ENCODE results near the gene DIP2A.
"Not testable (repeated sequence)": the region's sequence is repeated elsewhere in the genome, so short reads cannot be mapped to it uniquely, and the experiment has no call there.

The DIP2A gene

DNA sequence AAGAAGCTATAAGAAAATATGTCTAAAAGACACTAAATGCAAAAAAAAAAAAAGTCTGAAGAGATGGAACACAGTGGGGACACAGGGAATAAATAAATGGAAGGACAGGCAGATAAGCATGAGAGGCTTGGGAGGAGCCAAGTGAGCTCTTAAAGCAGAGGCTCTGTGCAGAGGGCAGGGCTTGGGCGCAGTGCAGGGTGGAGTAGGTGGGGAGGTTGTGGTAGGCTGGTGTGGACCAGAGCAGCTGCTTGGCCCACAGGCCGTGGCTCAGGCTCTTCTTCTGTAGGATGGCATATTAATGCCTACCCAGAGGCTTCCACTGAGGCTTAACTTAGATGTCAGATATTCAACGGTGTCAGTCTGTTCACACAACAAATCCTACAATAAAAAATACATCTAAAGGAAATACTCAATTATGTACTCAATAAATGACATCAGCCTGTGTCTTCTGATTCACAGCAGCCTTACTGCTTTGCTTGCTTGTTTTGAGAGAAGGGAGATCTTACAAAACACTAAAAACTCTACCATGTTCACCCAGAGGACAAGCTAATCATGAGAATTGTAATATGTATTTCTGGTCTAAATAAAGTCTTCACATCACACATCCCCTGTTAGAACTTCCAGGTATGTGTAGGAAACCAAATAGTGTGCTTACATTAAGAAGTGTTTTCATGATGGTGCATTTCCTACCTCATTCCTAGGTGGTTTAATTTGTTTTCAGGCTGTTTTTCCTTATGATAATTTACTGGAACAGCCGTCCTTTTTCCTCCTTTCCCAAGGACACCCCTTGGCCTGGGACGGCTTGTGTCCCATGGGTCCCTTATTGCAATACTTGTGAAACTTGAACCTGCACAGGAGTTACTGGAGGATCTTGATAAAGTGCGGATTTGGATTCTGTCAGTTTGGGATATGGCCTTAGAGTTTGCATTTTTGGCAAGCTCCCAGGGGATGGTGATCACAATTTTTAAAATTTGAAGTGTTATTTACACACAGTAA is 24.9 kb downstream of the DIP2A start:
- no peak for DNase-seq

DNA sequence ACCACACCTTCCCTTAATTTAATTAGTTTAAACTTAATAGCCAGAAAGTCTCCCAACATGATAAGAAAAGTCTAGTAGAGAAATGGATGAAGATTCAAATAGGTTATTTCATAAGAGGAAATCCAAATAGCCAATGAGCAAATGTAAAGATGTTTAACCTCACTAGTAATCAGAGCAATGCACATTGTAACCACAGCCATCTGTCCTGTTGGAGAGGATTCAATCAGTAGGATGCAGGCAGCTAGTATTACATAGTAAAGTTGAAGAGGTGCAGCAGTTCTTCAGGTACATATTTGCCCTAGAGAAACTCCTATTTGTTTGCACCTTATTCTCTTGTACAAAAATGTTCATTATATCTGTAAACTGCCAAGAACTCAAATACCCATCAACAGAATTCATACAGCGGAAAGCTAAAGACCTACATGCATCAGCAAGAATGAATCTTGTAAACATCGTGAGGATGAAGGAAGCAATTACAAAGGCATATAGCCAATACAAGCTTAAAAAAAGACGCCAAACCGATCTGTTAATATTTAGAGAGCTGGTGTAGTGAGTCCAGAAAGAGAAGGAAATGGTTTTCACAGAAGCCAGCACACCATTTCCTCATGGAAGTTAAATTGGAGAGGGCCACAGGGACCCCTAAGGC is 27.9 kb downstream of the DIP2A start:
- no peak for DNase-seq

DNA sequence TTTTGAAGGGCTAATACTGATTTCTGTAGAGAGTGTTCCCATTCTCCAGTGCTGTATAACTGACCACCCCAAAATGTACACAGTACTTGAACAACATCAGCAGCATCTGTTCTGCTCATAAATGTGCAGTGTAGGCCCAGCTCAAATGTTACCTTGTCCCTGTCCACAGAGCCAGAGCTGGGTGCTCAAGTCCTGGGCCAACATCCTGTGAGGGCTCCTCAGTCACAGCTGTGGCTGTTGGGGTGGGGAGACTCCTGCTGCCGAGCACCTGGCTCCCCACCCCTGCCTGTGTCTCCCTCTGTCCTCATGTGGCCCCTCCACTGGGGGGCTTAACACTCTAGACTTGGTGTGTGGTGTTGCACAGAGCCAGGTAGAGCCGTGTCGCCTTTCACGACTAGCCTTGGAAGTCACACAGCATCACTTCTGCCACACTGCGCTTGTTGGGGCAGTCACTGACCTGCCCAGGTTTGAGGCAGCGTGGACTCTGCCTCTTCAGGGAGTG is 30.5 kb downstream of the DIP2A start:
- DNase-seq, result no peak

GRCh38 chr21:46489800-46490199 is 31.1 kb downstream of the DIP2A start:
- no peak for DNase-seq

GRCh38 chr21:46491553-46491952 is 32.9 kb downstream of the DIP2A start:
- DNase-seq, result no peak

GRCh38 chr21:46492851-46493250 is 34.2 kb downstream of the DIP2A start:
- no peak for DNase-seq

- no peak for DNase-seq
Measured at GRCh38 chr21:46493828-46494227, 35.1 kb downstream of the DIP2A start.

- DNase-seq, result no peak
Measured at GRCh38 chr21:46498335-46499050, 39.8 kb downstream of the DIP2A start.

DNA sequence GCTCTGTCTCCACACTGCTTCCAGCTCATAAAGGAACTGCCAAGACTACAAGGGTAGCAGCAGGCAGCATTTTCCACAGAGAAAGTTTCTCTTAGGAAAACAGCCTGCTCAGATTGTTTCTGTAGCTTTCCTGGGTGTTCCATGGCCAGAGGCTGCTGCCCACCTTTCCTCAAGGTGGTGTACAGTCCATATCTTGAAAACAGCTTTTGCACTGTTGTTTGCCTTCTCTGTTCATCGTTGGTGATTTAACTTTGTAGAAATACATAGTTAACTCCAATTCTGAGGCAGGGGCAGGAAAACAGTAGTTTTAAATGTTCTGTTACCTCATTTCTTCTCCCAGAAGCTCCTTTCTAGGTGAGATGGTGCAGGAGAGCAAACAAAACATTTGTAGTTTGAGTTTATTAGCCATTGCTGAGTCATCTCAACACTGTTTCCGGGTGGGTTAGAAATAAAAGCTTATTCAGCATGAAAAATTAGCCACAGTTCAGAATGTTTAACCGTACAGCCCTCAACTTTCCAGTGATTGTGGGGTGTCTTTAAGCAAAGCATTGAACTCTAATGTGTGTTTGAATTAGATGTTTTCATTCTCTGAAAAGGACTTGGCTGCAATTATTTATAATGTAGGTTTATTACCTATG is 41.7 kb downstream of the DIP2A start:
- DNase-seq, result no peak

GRCh38 chr21:46503922-46504550 is 45.3 kb downstream of the DIP2A start:
- DNase-seq, result no peak

- no peak for DNase-seq
Measured at GRCh38 chr21:46504666-46505065, 46.0 kb downstream of the DIP2A start.

- no peak for DNase-seq
Measured at GRCh38 chr21:46507562-46507961, 48.9 kb downstream of the DIP2A start.

DNA sequence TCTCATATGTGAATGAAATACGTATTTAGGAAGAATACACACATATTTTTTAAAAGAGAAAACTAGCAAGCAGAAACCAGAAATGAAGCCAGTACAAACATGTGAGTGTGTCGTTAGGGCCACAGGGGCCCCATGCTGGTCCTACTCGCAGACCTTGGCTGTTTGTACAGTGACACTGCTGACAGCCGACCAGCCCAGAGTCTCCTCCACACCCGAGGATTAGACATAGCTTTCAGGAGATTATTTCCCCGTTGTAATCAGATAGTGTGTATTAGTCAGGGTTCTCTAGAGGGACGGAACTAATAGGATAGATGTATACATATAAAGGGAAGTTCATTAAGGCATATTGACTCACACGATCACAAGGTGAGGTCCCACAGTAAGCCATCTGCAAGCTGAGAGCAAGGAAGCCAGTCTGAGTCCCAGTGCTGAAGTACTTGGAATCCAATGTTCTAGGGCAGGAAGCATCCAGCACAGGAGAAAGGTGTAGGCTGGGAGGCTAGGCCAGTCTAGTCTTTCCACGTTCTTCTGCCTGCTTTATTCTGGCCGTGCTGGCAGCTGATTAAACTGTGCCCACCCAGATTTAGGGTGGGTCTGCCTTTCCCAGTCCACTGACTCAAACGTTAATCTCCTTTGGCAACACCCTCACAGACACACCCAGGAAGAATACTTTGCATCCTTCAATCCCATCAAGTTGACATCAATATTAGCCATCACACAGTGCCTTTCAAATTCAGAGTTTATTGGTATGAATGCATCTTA is 51.2 kb downstream of the DIP2A start:
- no peak for DNase-seq

GRCh38 chr21:46515109-46515508 is 56.4 kb downstream of the DIP2A start:
- DNase-seq, result no peak

GRCh38 chr21:46516068-46516467 is 57.4 kb downstream of the DIP2A start:
- DNase-seq, result no peak

- DNase-seq, result no peak
Measured at GRCh38 chr21:46517361-46517760, 58.7 kb downstream of the DIP2A start.

DNA sequence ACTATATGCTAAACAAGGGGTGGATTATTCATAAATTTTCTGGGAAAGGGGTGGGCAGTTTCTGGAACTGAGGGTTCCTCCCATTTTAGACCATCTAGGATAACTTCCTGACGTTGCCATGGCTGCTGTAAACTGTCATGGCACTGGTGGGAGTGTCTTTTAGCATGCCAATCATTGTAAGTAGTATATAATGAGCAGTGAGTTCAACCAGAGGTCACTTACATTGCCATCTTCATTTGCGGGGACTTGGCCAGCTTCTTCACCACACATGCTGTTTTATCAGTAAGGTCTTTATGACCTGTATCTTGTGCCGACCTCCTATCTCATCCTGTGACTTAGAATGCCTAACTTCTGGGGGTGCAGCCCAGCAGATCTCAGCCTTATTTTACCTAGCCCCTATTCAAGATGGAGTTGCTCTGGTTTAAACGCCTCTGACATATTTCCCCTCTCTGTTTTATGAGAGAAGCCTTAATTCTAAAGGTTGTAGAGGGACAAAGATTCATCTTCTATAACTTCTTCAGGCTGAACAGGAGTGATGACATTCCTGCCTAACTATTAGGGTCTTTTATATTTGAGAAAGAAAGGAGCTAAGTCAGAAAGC is 60.4 kb downstream of the DIP2A start:
- no peak for DNase-seq

DNA sequence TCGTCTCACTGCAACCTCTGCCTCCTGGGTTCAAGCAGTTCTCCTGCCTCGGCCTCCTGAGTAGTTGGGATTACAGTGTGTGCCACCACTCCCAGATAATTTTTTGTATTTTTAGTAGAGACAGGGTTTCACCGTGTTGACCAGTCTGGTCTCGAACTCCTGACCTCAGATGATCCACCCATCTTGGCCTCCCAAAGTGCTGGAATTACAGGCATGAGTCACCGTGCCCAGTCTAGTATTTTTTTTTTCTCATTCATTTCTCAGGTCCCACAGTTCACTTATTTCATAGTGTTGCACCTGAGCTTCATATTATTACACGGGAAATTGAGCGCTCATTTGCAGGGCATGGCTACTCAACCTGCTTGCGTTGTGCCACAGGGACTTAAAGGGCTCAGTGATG is 68.7 kb downstream of the DIP2A start:
- DNase-seq, result not testable (repeated sequence)

GRCh38 chr21:46527801-46528200 is 69.1 kb downstream of the DIP2A start:
- DNase-seq, result no peak

DNA sequence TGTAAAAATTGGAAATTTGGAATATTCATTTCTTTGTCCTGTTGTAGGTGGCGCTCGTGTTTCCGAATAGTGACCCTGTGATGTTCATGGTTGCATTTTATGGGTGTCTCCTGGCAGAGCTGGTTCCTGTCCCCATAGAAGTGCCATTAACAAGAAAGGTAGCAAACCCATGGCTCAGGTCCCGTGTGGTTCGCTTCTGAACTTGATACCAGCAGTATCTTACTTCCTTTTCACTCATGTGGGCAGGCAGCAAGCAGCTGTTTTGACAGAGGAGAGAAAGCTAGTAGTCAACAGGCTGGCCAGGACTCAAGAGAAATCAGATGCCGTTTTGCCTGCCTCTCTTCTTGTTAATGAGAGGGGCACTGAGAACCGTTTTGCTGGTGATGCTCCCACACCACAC is 73.4 kb downstream of the DIP2A start:
- DNase-seq, result no peak

- no peak for DNase-seq
Measured at GRCh38 chr21:46537026-46537425, 78.3 kb downstream of the DIP2A start.
